Measurements from ENCODE around the gene IL16. TPM values are rescaled to one million over a fixed set of nuclear protein-coding genes. Genes with fewer than 3 reads are reported as not detected.

The IL16 gene
- total and polyA plus RNA-seq, 2 experiments from 2014 or later = 0.32 to 0.53 TPM

DNA sequence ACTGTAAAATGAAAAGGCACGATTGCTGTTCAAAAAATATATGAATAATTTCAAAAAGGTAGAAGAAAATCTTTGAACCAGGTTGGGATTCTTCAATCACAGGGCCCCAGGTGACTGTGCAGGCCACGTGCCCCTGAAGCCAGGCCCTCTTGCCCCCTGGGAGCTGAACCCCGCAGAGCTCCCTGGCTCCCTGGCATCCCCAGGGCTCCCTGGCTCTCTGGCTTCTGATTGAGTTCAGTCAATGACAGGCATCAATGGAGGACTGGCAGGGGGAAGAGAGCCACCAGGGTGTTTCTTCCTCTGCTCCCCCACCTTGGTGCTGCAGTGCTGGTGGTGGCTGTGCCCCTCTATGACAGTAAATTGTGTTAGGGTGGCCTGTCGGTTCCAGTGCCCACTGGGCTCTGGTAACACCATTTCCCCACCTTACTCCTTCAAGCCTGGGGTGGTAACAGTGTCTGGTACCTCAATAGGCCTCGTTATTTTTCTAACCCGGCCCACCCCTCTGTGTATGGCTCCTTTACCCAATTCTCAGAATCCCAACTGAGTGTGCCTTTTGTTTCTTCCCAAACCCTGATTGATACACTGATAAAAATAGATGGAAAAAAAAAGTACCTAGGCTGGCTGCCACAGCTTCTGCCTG lies 64.6 kb downstream of the IL16 start:
- Histone ChIP-seq H4K20me1 (ENCODE audit: insufficient read depth) (no peaks in the 10 kb centered on the region), H3K4me1 (ENCODE audit: insufficient read depth) (peaks cover 13% of the 10 kb centered on the region), H3K9ac (no peak overlapping the region), H3K4me2 (ENCODE audit: unreplicated experiment) (no peak overlapping the region), H2AFZ (no peak overlapping the region), H3K27ac (no peak overlapping the region), H3K79me2 (ENCODE audit: insufficient read depth) (no peaks in the 10 kb centered on the region), H3K9me3 (ENCODE audit: low read depth) (no peaks in the 10 kb centered on the region), H3F3A (ENCODE audit: insufficient read depth) (no peaks in the 10 kb centered on the region), H3K36me3 (ENCODE audit: low read depth) (no peaks in the 10 kb centered on the region), H3K27me3 (replicated peaks; ENCODE audit: insufficient read depth) (no peaks in the 10 kb centered on the region), H3K9me2 (ENCODE audit: insufficient read depth) (no peaks in the 10 kb centered on the region), H3K4me3 (no peak overlapping the region)
- in situ Hi-C loops (cut with MboI) = loop anchor here (10.0 kb wide), 1 partner anchor 286 kb away; no protein-coding TSS in a partner anchor
- 75 to 77% methylated on average over 6 of the region's 6 CpGs for WGBS, 2 experiments (ENCODE audit: low coverage in 1 of 2, low lambda C conversion rate in 2 of 2, missing lambda C conversion rate in 2 of 2)
- DNase-seq = no peak
- TF ChIP-seq EZH2phosphoT487 (IDR thresholded peaks at IDR 0.05; ENCODE audit: insufficient read depth, low read depth) = no peak
- no peak for TF ChIP-seq EZH2 (IDR thresholded peaks at IDR 0.05; ENCODE audit: insufficient read depth, poor library complexity, severe bottlenecking)

DNA sequence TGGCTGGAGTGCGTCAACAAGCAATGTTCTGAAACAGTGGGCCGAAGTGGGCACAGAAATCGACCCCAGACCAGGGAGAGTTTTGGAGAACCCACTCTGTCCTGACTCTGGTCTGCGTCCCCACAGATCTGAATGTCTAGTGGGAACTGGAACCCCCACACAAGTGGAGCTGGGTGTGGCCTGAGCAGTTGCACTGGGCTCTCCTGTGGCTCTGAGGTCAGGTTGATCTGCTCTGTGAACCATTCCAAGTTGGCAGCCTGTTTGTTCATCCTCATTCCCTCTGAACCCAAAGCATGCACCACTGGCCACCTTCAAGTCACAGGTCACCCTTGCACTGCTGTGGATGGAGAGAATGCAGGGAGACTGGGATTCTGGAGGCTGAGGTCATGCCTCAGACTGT lies 66.8 kb downstream of the IL16 start:
- Histone ChIP-seq H3K36me3 (ENCODE audit: low read depth) (no peaks in the 10 kb centered on the region), H3K4me1 (ENCODE audit: insufficient read depth) (peaks cover 13% of the 10 kb centered on the region), H3K27ac (no peak overlapping the region)

DNA sequence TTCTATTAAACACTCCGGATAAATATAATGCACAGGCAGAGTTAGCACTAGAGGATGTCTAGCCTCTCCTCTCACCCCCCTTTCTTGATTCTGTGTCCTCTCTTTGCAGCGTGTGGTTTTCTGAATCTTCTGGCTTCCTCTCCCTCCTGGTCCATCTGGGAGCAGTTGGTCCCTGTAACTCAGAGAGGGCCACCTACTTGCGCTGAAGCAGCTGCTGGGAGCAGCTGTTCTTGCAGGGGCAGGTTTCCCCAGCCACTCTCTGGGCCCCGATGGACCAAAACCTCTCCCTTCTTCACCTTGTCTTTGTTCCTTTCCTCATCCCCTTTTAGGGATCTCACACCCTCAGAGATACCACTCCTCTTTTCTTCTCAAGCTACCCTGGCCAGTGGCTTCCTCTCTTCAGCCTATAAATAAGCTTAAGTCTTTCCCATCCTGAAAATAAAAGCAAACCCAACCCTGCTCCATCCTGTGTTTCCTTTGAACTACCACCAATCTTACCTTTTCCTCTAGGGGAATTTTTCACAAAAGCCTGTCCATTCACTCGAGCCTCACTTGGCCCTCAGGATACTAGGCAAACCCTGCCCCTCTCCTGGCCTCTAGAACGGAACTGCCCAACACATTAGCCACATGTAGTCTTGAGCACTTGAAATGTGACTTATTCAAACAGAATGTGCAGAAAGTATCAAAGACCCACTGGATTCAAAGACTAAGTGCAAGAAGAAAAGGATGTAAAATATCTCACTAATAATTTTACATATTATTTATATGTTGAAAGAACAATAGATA lies 67.6 kb downstream of the IL16 start:
- H3K27me3 ChIP-seq (replicated peaks; ENCODE audit: insufficient read depth) = no peaks in the 10 kb centered on the region
- H3K9me3 ChIP-seq (ENCODE audit: low read depth) = no peaks in the 10 kb centered on the region
- no peak overlapping the region for H3K27ac ChIP-seq
- no peaks in the 10 kb centered on the region for H3K9me2 ChIP-seq (ENCODE audit: insufficient read depth)
- peak; percentile 42 for DNase-seq
- no peak overlapping the region for H3K9ac ChIP-seq
- no peaks in the 10 kb centered on the region for H3K79me2 ChIP-seq (ENCODE audit: insufficient read depth)
- no peaks in the 10 kb centered on the region for H3K36me3 ChIP-seq (ENCODE audit: low read depth)
- no peaks in the 10 kb centered on the region for H3F3A ChIP-seq (ENCODE audit: insufficient read depth)
- H3K4me2 ChIP-seq (ENCODE audit: unreplicated experiment) = peak overlapping the region; percentile 18
- in situ Hi-C loops (cut with MboI) = loop anchor here (10.0 kb wide), 1 partner anchor 289 kb away; no protein-coding TSS in a partner anchor
- no peak overlapping the region for H3K4me3 ChIP-seq
- no peak for TF ChIP-seq EZH2phosphoT487 (IDR thresholded peaks at IDR 0.05; ENCODE audit: insufficient read depth, low read depth)
- TF ChIP-seq EZH2 (IDR thresholded peaks at IDR 0.05; ENCODE audit: insufficient read depth, poor library complexity, severe bottlenecking) = no peak
- no peaks in the 10 kb centered on the region for H4K20me1 ChIP-seq (ENCODE audit: insufficient read depth)
- H3K4me1 ChIP-seq (ENCODE audit: insufficient read depth) = peaks cover 13% of the 10 kb centered on the region
- 62 to 64% methylated on average over 6 of the region's 6 CpGs for WGBS, 2 experiments (ENCODE audit: low coverage in 1 of 2, low lambda C conversion rate in 2 of 2, missing lambda C conversion rate in 2 of 2)
- H2AFZ ChIP-seq = no peak overlapping the region

More for the DNA sequence above, 66.8 kb downstream of the IL16 start:
- no peaks in the 10 kb centered on the region for H3F3A ChIP-seq (ENCODE audit: insufficient read depth)
- no peaks in the 10 kb centered on the region for H4K20me1 ChIP-seq (ENCODE audit: insufficient read depth)
- no peaks in the 10 kb centered on the region for H3K79me2 ChIP-seq (ENCODE audit: insufficient read depth)
- DNase-seq = no peak
- H3K4me3 ChIP-seq = no peak overlapping the region
- H3K9me2 ChIP-seq (ENCODE audit: insufficient read depth) = no peaks in the 10 kb centered on the region
- no peaks in the 10 kb centered on the region for H3K27me3 ChIP-seq (replicated peaks; ENCODE audit: insufficient read depth)
- in situ Hi-C loops (cut with MboI) = loop anchor here (10.0 kb wide), 1 partner anchor 289 kb away; no protein-coding TSS in a partner anchor
- no peaks in the 10 kb centered on the region for H3K9me3 ChIP-seq (ENCODE audit: low read depth)
- H3K9ac ChIP-seq = no peak overlapping the region
- 85 to 87% methylated on average over 4 of the region's 4 CpGs for WGBS, 2 experiments (ENCODE audit: low coverage in 1 of 2, low lambda C conversion rate in 2 of 2, missing lambda C conversion rate in 2 of 2)
- H2AFZ ChIP-seq = no peak overlapping the region
- H3K4me2 ChIP-seq (ENCODE audit: unreplicated experiment) = no peak overlapping the region
- TF ChIP-seq EZH2phosphoT487 (IDR thresholded peaks at IDR 0.05; ENCODE audit: insufficient read depth, low read depth) (no peak), EZH2 (IDR thresholded peaks at IDR 0.05; ENCODE audit: insufficient read depth, poor library complexity, severe bottlenecking) (no peak)

DNA sequence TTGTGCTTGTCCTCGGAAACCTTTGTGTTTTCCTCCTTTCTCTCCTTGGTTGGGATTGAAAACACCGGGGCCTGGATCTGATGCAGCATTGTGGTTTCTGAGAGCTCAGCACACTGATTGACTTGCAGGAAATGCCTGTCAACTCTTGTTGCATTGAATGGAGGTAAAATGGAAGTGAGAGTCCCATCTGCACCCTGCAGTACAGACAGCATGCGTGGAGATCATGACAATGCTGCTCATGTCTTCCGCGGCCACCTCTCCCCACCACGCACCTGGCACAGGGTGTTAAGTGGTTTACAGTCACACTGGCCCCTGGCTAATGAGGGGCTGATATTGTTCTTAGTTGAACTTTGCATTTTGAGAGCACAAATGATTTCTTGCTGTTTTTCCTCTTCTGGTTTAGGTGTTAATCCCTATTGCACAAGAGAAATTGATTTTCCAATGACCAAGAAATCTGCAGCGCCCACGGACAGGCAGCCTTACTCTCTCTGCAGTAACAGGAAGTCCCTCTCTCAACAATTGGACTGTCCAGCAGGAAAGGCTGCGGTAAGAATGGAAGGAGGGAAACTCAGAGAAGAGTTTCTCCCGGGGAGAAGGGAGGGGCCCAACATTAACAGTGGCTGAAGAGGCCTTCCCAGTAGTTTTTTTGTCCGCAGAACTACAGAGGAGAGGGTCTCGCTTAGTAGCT lies 68.7 kb downstream of the IL16 start:
- no peak for DNase-seq
- peak overlapping the region; percentile 81 for H3K4me2 ChIP-seq (ENCODE audit: unreplicated experiment)
- H3K4me3 ChIP-seq = peak overlapping the region; percentile 59
- peak overlapping the region; percentile 82 for H2AFZ ChIP-seq
- H3K4me1 ChIP-seq (ENCODE audit: insufficient read depth) = peaks cover 15% of the 10 kb centered on the region
- no peaks in the 10 kb centered on the region for H3K27me3 ChIP-seq (replicated peaks; ENCODE audit: insufficient read depth)
- no peak overlapping the region for H3K27ac ChIP-seq
- no peaks in the 10 kb centered on the region for H3K9me3 ChIP-seq (ENCODE audit: low read depth)
- no peaks in the 10 kb centered on the region for H3F3A ChIP-seq (ENCODE audit: insufficient read depth)
- H3K36me3 ChIP-seq (ENCODE audit: low read depth) = no peaks in the 10 kb centered on the region
- H4K20me1 ChIP-seq (ENCODE audit: insufficient read depth) = no peaks in the 10 kb centered on the region
- H3K9me2 ChIP-seq (ENCODE audit: insufficient read depth) = no peaks in the 10 kb centered on the region
- H3K9ac ChIP-seq = peak overlapping the region; percentile 33; the same call in 1 of the 2 replicates
- H3K79me2 ChIP-seq (ENCODE audit: insufficient read depth) = no peaks in the 10 kb centered on the region
- no peak for TF ChIP-seq EZH2phosphoT487 (IDR thresholded peaks at IDR 0.05; ENCODE audit: insufficient read depth, low read depth)
- no peak for TF ChIP-seq EZH2 (IDR thresholded peaks at IDR 0.05; ENCODE audit: insufficient read depth, poor library complexity, severe bottlenecking)
- 28 to 33% methylated on average over 12 of the region's 12 CpGs for WGBS, 2 experiments (ENCODE audit: low coverage in 1 of 2, low lambda C conversion rate in 2 of 2, missing lambda C conversion rate in 2 of 2)
- in situ Hi-C loops (cut with MboI) = loop anchor here (5.0 to 10.0 kb wide), 2 partner anchors 158 to 291 kb away; no protein-coding TSS in a partner anchor
